Activated T-cell treated with anti-CD3 and anti-CD28 coated beads, Interleukin-2, amount 50 U/mL, for 24 hours (primary cell): Measurements from ENCODE around the gene PALM3.

Experiments used
- DNase-seq: peaks from one replicate; pipeline ENCODE4 v3.0.0-alpha.2; 2020
- H3K27ac Mint-ChIP-seq: 2 replicates; pipeline ENCODE4 v1.8.0; 2020; ENCODE audit warnings: mild to moderate bottlenecking, mixed read lengths
- H3K27me3 Mint-ChIP-seq: 2 replicates; pipeline ENCODE4 v1.8.0; 2020; ENCODE audit warnings: mixed read lengths
- H3K36me3 Mint-ChIP-seq: 2 replicates; pipeline ENCODE4 v1.8.0; 2020; ENCODE audit warnings: low read depth, mixed read lengths
- H3K4me1 Mint-ChIP-seq: 2 replicates; pipeline ENCODE4 v1.8.0; 2020; ENCODE audit warnings: low read depth, mixed read lengths
- H3K4me3 Mint-ChIP-seq: 2 replicates; pipeline ENCODE4 v1.8.0; 2020; ENCODE audit warnings: mild to moderate bottlenecking, moderate library complexity, mixed read lengths
- H3K9me3 Mint-ChIP-seq: 2 replicates; pipeline ENCODE4 v1.8.0; 2020; ENCODE audit warnings: mixed read lengths

PALM3 gene

DNA sequence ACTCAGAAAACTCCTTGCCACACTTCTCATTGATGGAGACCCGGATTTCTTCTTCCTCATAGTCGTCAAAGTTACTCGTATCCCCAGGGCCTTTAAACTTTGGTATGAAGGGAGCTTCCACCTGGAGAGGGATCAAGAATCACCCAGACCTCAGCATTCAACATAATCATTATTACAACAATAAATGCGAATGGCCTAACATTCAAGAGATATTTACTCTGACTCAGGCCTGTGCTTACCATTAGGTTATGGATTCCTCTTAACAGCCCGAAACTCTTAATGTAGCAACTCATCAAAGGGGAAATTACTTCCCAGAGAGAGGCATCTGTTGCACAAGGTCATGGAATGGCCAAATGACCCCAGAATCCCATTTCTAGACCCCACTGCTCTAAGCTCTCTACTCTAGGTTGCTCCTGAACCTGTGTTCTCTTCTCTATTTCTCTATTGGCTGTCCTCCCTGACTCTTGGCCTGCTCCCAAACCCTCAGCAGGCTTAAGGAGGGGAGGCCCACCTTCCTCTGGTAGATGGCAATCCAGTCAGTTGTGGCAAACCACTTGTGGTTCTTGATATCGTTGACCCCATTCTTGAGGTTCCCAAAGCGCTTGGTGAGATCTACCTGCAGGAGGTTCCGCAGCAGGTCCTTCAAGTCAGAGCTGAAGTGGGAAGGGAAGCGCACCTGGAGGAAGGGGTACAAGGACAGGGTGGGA, 31.4 kb upstream of the PALM3 start:
- no peak for DNase-seq
- Mint-ChIP-seq H3K9me3 (peaks cover 9% of the 10 kb centered on the region), H3K27ac (no peak overlapping the region)

DNA sequence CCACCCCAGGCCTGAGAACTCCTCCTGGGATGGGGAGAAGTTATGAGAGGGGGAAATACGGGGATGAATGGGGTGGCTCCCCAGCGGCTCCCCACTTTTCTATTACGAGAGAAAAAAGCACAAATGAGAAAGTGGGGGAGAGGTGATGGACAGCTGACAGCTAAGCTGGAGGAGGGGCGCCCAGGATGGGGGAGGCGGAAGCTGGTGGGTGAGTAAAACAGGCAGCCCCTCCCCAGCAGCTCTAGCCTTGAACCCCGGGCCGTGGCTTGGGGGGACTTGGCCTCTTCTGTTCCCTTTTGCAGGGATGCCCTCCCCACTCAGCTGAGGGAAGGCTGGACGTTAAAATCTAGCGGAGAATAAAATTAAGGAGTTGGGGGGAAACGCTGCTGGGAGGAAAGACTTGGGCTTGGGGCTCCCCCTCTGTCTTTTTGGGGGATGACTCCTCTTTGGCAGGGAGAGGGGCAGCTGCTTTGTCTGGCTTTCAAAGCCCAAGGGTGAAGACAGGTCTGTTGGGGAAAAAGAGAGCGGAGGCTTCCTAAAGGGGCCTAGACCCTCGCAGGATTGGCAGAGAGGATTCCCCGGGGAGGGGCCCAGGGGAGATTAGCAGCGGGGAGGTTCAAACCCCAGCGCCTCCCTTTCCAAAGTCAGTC, 30.1 kb upstream of the PALM3 start:
- H3K4me3 Mint-ChIP-seq = peak overlapping the region; percentile 92
- H3K27me3 Mint-ChIP-seq = no peaks in the 10 kb centered on the region
- peak overlapping the region; percentile 98 for H3K27ac Mint-ChIP-seq

More for the DNA sequence above, 31.4 kb upstream of the PALM3 start:
- H3K36me3 Mint-ChIP-seq = peaks cover 47% of the 10 kb centered on the region
- peak overlapping the region; percentile 27 for H3K4me3 Mint-ChIP-seq
- no peaks in the 10 kb centered on the region for H3K27me3 Mint-ChIP-seq
- H3K4me1 Mint-ChIP-seq = peaks cover 27% of the 10 kb centered on the region

DNA sequence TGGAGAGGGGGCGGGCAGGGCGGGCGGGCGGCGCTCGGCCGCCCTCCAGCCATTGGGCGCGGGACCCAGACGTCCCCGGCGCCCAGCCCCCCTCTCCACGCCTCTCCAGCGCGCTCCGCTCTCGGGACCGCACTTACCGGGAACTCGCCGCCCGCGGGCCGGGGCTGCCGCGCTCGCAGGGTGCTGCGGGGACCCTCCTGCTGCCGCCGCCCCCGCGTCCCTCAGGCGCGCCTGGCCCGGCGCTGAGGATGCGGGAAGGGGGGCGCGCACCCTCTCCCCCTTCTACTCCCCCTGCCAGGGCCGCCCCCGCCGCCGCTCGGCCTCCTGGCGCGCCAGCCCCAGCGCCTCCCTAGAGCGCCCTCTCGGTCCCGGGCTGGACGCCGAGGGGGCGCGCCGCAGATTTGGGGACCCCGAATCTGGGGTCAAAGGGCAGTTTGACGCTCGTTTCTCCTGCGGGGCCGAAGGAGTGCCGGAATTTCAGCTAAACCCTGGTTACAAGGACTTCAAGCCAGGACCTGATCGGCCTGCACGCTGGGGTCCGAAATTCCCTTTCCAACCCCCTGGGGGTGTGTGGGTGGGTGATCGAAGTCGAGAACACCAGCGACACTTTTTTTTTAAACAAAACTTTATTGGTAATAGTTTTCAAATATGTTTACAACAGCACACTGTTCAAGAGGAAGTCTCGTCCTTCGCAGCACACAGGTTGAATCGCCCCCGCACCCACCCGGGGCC, 29.4 kb upstream of the PALM3 start:
- H3K36me3 Mint-ChIP-seq = peaks cover 46% of the 10 kb centered on the region
- H3K4me3 Mint-ChIP-seq = peak overlapping the region; percentile 92
- peaks cover 9% of the 10 kb centered on the region for H3K9me3 Mint-ChIP-seq
- DNase-seq = peak; percentile 87
- H3K27ac Mint-ChIP-seq = peak overlapping the region; percentile 98
- H3K4me1 Mint-ChIP-seq = peaks cover 30% of the 10 kb centered on the region
- no peaks in the 10 kb centered on the region for H3K27me3 Mint-ChIP-seq

More for the DNA sequence above, 30.1 kb upstream of the PALM3 start:
- no peak for DNase-seq
- H3K9me3 Mint-ChIP-seq = peaks cover 9% of the 10 kb centered on the region
- peaks cover 30% of the 10 kb centered on the region for H3K4me1 Mint-ChIP-seq
- H3K36me3 Mint-ChIP-seq = peaks cover 46% of the 10 kb centered on the region

DNA sequence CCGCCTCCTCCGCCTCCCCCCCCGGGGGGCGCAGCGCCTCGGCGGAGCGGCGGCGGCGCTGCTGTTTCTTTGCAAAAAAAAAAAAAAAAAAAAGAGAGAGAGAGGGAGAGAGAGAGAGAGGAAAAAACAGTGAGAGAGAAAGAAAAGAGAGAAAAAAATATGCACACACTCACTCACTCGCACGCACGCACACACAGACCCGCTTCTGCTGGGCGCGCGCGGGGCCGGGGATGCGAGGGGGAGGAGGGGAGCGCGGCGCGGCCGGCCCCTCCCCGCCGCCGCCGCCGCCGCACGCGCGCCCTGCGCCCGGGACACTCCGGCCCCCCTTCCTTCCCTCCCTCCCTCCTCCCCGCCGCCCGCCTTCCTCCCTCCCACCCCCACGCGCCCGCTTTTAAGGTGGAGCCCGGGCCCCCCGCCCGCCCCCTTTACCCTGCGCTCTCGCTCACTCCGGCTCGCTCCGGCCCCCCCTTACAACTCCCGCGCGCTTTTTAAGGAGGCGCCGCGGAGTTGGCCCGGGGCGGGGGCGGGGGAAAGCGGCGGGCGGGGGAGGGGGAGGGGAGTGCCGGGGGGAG, 28.7 kb upstream of the PALM3 start, which contains the start of gene SAMD1:
Gene SAMD1, minus strand, starts transcription at position 243 of the 572 bp plus-strand sequence.
- peak within 1 kb of the TSS; percentile 92 for H3K4me3 Mint-ChIP-seq
- peak within 1 kb of the TSS; percentile 98 for H3K27ac Mint-ChIP-seq
- peak; percentile 85 for DNase-seq
- H3K9me3 Mint-ChIP-seq = peaks cover 9% of the 10 kb centered on the region
- no peaks in the 10 kb centered on the region for H3K27me3 Mint-ChIP-seq
- H3K36me3 Mint-ChIP-seq = peaks cover 46% of the 10 kb centered on the region
- H3K4me1 Mint-ChIP-seq = peaks cover 30% of the 10 kb centered on the region

DNA sequence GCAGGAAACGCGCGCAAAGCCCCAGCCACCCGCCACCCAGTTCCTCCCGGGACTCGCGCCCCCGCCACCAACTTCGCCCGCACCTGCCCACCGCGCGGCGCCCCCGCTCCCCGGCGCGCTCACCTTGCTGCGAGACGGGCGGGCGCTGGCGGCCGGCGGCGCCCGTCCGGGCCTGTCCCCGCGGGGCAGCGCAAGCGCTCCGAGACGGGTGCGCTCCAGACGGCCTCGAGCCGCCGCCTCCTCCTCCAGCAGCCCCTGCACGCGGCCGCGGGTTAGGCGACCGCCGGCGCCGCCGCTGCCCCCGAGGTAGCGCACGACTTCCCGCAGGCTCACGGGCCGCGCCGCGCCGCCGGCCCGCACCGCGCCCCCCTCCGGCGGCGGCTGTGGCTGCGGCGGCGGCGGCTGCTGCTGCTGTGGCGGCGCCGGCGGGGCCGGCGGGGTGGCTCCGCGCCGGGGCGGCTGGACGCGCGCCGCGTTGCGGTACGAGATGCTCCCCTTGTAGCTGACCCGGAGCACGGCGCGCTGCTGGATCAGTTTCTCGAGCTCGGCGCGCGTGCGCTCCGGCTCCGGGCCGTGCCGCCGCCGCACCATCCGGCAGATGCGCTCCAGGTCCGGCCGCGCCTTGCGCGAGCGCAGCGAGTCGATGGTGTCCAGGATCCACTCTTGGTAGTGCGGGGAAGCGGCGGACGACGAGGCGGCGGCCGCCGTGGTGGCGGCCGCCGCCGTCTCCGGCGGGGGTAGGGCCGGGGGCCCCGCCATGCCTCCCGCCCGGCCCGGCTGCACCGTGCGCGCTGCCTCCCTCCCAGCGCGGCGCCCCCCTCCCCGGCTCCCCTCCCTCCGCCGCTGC, 28.0 kb upstream of the PALM3 start:
- H3K36me3 Mint-ChIP-seq = peaks cover 48% of the 10 kb centered on the region
- peak overlapping the region; percentile 76 for H3K27ac Mint-ChIP-seq
- peak; percentile 75 for DNase-seq
- peaks cover 9% of the 10 kb centered on the region for H3K9me3 Mint-ChIP-seq
- no peaks in the 10 kb centered on the region for H3K27me3 Mint-ChIP-seq
- peaks cover 30% of the 10 kb centered on the region for H3K4me1 Mint-ChIP-seq
- peak overlapping the region; percentile 80 for H3K4me3 Mint-ChIP-seq

DNA sequence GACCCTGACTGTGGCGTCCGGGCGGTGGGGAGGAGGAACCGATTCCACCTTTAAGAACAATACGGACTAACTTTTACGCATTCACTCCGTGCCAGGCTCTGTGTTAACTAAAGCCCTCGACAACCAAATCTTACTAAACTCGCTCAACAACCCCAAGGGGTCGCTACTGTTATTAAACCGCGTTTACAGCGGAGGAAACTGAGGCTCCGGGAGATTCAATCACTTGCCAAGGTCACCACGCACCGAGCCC, 27.5 kb upstream of the PALM3 start:
- H3K4me3 Mint-ChIP-seq = peak overlapping the region; percentile 77
- no peaks in the 10 kb centered on the region for H3K27me3 Mint-ChIP-seq
- no peak for DNase-seq

DNA sequence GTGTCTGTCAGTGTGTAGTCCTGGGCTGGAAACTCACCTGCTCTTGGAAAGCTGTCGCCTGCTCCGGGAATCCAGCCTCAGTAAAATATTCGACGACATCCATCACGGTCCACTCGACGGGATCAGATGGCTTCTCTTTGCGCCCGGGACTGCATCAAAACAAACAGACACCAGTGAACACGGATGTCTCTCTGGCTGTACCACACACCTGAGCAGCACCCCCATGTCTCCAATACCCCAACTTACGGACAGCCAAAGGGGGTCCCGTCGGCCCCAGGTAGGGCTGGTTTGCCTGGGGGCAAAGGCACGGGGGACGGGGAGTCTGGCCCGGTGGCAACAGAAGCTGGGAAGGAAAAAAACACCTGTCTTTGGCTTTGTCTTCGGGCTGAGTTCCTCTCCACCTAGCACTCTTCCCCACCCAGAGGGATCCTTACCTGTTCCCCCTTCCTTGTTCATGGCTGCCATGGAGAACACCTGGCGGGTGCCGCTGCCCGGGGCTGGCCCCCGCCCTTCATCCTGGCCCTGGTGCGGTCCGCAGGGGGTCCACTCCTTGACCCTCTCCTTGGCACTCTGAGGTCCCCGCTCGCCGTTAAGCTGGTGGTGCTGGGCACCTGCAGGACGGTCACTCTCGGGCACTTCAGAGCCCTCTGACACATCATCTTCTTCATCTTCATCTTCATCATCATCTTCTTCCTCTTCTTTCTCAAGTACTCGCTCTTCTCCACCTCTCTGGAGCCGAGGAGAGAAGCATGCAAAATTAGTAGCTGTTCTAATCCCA, 26.9 kb upstream of the PALM3 start:
- peak overlapping the region; percentile 76 for H3K27ac Mint-ChIP-seq

More for the DNA sequence above, 27.5 kb upstream of the PALM3 start:
- Mint-ChIP-seq H3K9me3 (peaks cover 9% of the 10 kb centered on the region), H3K27ac (peak overlapping the region; percentile 76), H3K36me3 (peaks cover 48% of the 10 kb centered on the region), H3K4me1 (peaks cover 26% of the 10 kb centered on the region)

DNA sequence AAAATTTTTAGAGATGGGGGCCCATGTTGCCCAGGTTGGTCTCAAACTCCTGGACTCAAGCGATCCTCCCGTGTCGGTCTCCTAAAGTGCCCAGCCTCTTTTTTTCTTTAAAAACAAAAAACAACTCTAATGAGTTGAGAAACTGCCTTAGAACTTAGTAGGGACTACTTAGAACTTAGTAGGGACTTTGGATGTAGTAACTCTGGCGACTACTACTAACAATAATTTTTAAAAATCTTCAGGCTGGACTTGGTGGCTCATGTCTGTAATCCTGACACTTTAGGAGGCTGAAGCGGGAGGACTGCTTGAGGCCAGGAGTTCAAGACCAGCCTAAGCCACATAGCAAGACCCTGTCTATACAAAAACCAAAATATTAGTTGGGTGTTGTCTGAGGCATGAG, 24.2 kb upstream of the PALM3 start:
- no peaks in the 10 kb centered on the region for H3K9me3 Mint-ChIP-seq
- H3K36me3 Mint-ChIP-seq = peaks cover 36% of the 10 kb centered on the region
- H3K27me3 Mint-ChIP-seq = no peaks in the 10 kb centered on the region
- peaks cover 25% of the 10 kb centered on the region for H3K4me1 Mint-ChIP-seq
- no peak for DNase-seq
- peak overlapping the region; percentile 14 for H3K27ac Mint-ChIP-seq
- no peak overlapping the region for H3K4me3 Mint-ChIP-seq

More for the DNA sequence above, 26.9 kb upstream of the PALM3 start:
- H3K27me3 Mint-ChIP-seq = no peaks in the 10 kb centered on the region
- H3K9me3 Mint-ChIP-seq = peaks cover 9% of the 10 kb centered on the region
- H3K36me3 Mint-ChIP-seq = peaks cover 48% of the 10 kb centered on the region
- DNase-seq = no peak
- H3K4me3 Mint-ChIP-seq = peak overlapping the region; percentile 77
- peaks cover 26% of the 10 kb centered on the region for H3K4me1 Mint-ChIP-seq

DNA sequence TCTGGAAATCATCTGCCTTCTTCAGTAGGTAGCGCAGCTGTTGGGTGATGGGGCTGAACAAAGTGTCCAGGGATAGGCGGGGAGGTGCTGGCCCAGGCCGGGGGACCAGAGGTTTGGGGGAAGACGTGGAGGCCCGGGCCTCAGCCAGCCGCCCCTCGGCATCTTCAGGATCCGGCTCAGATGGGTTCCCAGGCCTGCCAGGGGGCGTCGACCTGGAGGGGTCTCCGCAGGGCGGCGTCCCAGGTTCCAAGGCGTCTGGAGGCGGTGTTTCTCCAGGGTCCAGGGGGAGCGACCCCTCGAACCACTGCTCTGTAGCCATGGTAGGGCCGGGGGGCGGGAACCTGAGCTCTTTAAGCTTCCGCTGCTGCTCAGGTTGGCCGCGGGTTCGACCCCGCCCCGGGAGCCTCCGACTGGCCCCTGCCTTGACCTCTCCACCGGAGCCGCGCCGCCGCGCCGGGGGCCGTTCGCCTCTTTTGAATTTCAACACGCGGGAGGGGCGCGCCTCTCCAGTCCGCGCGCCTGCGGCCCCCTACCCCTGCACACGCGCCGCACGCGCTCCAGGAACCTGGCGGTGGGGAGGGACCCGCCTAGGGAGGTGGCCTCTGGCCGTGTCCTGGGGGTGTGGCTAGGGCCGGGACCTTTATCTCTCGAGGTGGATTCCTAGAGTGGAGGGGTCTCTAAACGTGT, 23.6 kb upstream of the PALM3 start, which contains the start of gene C19orf67:
Gene C19orf67, minus strand, starts transcription at position 475 of the 687 bp plus-strand sequence. Its CDS starts 156 bp downstream, at position 319.
- DNase-seq = no peak
- H3K27me3 Mint-ChIP-seq = no peaks in the 10 kb centered on the region
- H3K9me3 Mint-ChIP-seq = no peaks in the 10 kb centered on the region
- H3K36me3 Mint-ChIP-seq = peaks cover 38% of the 10 kb centered on the region
- peak within 1 kb of the TSS; percentile 17 for H3K27ac Mint-ChIP-seq
- H3K4me3 Mint-ChIP-seq = no peak within 1 kb of the TSS
- H3K4me1 Mint-ChIP-seq = peaks cover 28% of the 10 kb centered on the region

DNA sequence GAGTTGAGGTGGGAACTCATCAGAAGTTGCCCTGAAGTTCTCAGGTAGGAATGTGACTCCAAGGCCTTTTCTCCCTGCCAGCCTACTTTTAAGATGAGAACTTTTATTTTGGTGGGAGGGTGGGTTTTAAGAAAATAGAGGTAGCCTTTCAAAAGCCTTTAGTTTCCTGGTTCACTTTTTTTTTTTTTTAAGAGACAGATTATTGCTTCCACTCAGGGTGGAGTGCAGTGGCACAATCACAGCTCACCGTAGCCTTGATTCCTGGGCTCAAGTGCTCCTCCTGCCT, 20.7 kb upstream of the PALM3 start:
- Mint-ChIP-seq H3K27ac (no peak overlapping the region), H3K9me3 (no peaks in the 10 kb centered on the region), H3K27me3 (no peaks in the 10 kb centered on the region), H3K4me3 (peak overlapping the region; percentile 5), H3K4me1 (peaks cover 19% of the 10 kb centered on the region), H3K36me3 (peaks cover 19% of the 10 kb centered on the region)
- no peak for DNase-seq

DNA sequence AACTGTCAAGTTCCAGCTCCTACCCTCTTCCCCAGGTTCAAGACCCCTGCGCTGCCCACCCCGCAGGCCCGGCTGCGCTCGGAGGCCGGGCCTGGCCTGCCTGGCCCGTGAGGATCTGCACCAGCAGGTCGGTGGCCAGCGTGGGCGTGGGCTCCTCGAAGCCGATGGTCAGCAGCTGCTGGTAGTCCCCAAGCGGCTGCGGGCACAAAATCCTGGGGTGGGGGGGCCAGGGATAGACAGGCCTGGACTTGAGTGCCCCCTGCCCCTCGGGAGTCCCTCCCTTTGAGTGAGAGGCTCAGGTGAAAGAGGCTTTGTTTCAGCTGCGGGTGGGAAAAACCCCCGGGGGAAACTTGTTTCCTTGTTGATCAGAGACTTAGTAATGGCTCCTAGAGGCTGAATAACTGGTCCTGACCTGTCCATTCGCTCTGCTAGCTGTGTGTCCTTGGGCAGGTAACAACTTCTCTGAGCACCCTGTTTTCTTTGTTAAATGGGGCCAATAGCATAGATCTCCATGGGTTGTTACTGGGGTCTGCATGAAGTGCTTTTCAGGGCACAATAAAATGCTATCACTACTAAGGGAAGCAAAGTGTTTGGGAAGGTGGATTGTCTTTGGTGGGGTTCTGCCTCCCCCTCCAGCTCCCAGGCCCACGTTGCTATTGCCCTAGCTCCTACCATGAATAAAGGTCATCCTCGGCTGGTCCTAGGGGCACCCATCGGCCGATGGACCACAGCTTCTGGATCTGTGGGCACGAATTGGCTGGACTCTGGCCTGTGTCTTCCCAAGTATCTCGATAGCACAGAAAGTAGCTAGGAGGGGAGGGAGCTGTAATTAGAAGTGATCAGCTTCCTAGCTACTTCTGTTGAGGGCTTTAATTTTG, 20.2 kb upstream of the PALM3 start:
- Mint-ChIP-seq H3K27me3 (no peaks in the 10 kb centered on the region), H3K4me3 (peak overlapping the region; percentile 89), H3K36me3 (peaks cover 15% of the 10 kb centered on the region), H3K9me3 (no peaks in the 10 kb centered on the region), H3K27ac (peak overlapping the region; percentile 94), H3K4me1 (peaks cover 19% of the 10 kb centered on the region)
- no peak for DNase-seq
